ENCODE measurements around the gene MECR.

DNA sequence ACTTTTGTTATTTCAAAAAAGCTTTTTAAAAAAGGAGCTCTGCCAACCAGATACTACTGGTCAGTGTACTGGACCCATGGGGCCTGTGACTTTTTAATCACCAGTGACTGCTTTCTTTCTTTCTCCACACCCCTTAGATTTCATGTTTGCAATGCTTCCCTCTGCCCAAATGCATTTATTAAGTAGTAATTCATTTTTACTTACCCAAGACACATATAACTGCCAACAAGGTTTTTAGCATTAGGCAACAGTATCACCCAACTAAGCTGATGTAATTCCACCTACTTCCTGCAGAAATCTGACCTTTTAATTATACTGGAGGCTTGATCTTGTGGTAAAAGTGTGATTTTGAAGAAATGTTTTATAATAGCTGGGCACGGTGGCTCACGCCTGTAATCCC is 12.5 kb downstream of the MECR start:
- no peak for TF ChIP-seq EZH2phosphoT487 (IDR thresholded peaks at IDR 0.05; ENCODE audit: unreplicated experiment)
- no peak for TF ChIP-seq CTCF (conservative IDR thresholded peaks at IDR 0.05; ENCODE audit: low read depth in 2 of 2)
- no peak for TF ChIP-seq EZH2 (IDR thresholded peaks at IDR 0.05; ENCODE audit: low read depth, unreplicated experiment)
- no peak for TF ChIP-seq CREB1 (CRISPR knock-in tag; IDR thresholded peaks at IDR 0.05; ENCODE audit: low read depth)
- no peak for TF ChIP-seq POLR2AphosphoS5 (IDR thresholded peaks at IDR 0.05; ENCODE audit: low read depth)
- no peak for TF ChIP-seq ZNF331 (CRISPR knock-in tag; IDR thresholded peaks at IDR 0.05; ENCODE audit: low read depth)
- no peak for TF ChIP-seq JUNB (IDR thresholded peaks at IDR 0.05; ENCODE audit: unreplicated experiment)
